ENCODE results near the gene OR4D9.

The OR4D9 gene

GRCh38 chr11:59550842-59551658 is 39.7 kb downstream of the OR4D9 start:
- peak; percentile 92 for DNase-seq

- DNase-seq: no peak
Measured at GRCh38 chr11:59551659-59552521, 40.6 kb downstream of the OR4D9 start.

GRCh38 chr11:59552844-59553243 is 41.5 kb downstream of the OR4D9 start:
- DNase-seq: no peak

GRCh38 chr11:59553323-59553722 is 42.0 kb downstream of the OR4D9 start:
- no peak for DNase-seq

GRCh38 chr11:59555601-59556114 is 44.3 kb downstream of the OR4D9 start:
- no peak for DNase-seq

- DNase-seq: peak; percentile 41
Measured at GRCh38 chr11:59556115-59556916, 45.0 kb downstream of the OR4D9 start.

- DNase-seq: peak; percentile 41
Measured at GRCh38 chr11:59556917-59557348, 45.6 kb downstream of the OR4D9 start.

- no peak for DNase-seq
Measured at GRCh38 chr11:59558270-59558643, 46.9 kb downstream of the OR4D9 start.

GRCh38 chr11:59559886-59560285 is 48.5 kb downstream of the OR4D9 start:
- DNase-seq: no peak

GRCh38 chr11:59560290-59560701 is 49.0 kb downstream of the OR4D9 start:
- DNase-seq: peak; percentile 77

- peak; percentile 82 for DNase-seq
Measured at GRCh38 chr11:59560702-59561473, 49.5 kb downstream of the OR4D9 start.

GRCh38 chr11:59562292-59562691 is 51.0 kb downstream of the OR4D9 start:
- DNase-seq: no peak
